LNCaP clone FGC (cell line): Measurements from ENCODE around the gene RNF225.

Source experiments
- DNase-seq: peaks from one replicate; pipeline ENCODE4 v3.0.0-alpha.2; 2011; ENCODE audit warnings: low read depth
- H3K4me3 ChIP-seq: 2 replicates; pipeline ENCODE4 v1.5.1; 2011; ENCODE audit warnings: mild to moderate bottlenecking, low read depth, low read length, control low read depth
- CTCF ChIP-seq: IDR thresholded peaks from 2 replicates; pipeline ENCODE4 v1.5.1; 2012; ENCODE audit warnings: mild to moderate bottlenecking; ENCODE audit not compliant: control insufficient read depth, insufficient read depth; ENCODE audit errors: extremely low read depth

RNF225 gene

GRCh38 chr19:58351558-58351878 is 43.9 kb upstream of the RNF225 start:
- H3K4me3 ChIP-seq: no peak overlapping the region
- TF ChIP-seq CTCF: no peak
- no peak for DNase-seq

GRCh38 chr19:58351990-58352755 is 43.3 kb upstream of the RNF225 start:
- TF ChIP-seq CTCF: no peak
- H3K4me3 ChIP-seq: no peak overlapping the region
- DNase-seq: no peak

GRCh38 chr19:58352760-58353671 is 42.4 kb upstream of the RNF225 start, which contains the start of gene A1BG:
TSS of gene A1BG (minus strand) at chr19:58353492. CDS start at chr19:58353437, 55 bp downstream.
- TF ChIP-seq CTCF: no peak
- no peak within 1 kb of the TSS for H3K4me3 ChIP-seq
- no peak for DNase-seq

- no peak for TF ChIP-seq CTCF
- H3K4me3 ChIP-seq: no peak overlapping the region
- no peak for DNase-seq
Observed at GRCh38 chr19:58353717-58354477, 41.6 kb upstream of the RNF225 start.

- TF ChIP-seq CTCF: no peak
- no peak overlapping the region for H3K4me3 ChIP-seq
- DNase-seq: no peak
Observed at GRCh38 chr19:58354478-58355030, 40.9 kb upstream of the RNF225 start.

- TF ChIP-seq CTCF: no peak
- H3K4me3 ChIP-seq: no peak overlapping the region
- DNase-seq: no peak
Observed at GRCh38 chr19:58355215-58355796, 40.1 kb upstream of the RNF225 start.
